Activated naive CD4-positive, alpha-beta T cell treated with anti-CD3 and anti-CD28 coated beads, Interleukin-2, amount 50 U/mL, for 24 hours (primary cell): ENCODE data around the gene CHST2.
A peak's percentile ranks its signal among the peaks of the same experiment; 100 is the strongest.

Experiments
- H3K27ac Mint-ChIP-seq: one replicate; pipeline ENCODE4 v1.8.0; 2021; ENCODE audit warnings: mild to moderate bottlenecking, mixed read lengths
- H3K27me3 Mint-ChIP-seq: one replicate; pipeline ENCODE4 v1.8.0; 2021; ENCODE audit warnings: mixed read lengths
- H3K36me3 Mint-ChIP-seq: one replicate; pipeline ENCODE4 v1.8.0; 2021; ENCODE audit warnings: mixed read lengths
- H3K4me1 Mint-ChIP-seq: one replicate; pipeline ENCODE4 v1.8.0; 2021; ENCODE audit warnings: mixed read lengths
- H3K4me3 Mint-ChIP-seq: one replicate; pipeline ENCODE4 v1.8.0; 2021; ENCODE audit warnings: mild to moderate bottlenecking, mixed read lengths
- H3K9me3 Mint-ChIP-seq: one replicate; pipeline ENCODE4 v1.8.0; 2021; ENCODE audit warnings: mixed read lengths

Gene CHST2

DNA sequence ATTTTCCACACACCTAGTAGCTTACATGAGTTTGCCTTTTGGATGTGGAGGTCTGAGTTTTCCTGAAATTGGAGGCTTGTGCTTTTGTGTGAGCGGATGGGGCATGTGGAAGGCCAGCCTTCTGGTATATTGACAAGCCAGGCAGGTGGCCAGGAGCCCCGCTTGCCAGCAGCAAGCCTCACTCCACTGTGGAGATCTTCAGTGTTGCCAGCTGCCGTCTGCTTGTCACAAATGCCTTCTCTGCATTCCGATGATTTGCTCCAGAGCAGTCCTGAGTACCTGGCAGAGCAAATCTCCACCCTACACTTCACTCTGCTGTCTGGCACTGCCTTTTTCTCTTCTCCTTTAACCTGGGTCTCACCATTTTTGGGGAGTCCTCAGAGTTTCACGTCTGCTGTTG, 29.1 kb upstream of the CHST2 start:
- H3K4me1 Mint-ChIP-seq = peaks cover 4% of the 10 kb centered on the region
- no peaks in the 10 kb centered on the region for H3K36me3 Mint-ChIP-seq
- no peak overlapping the region for H3K4me3 Mint-ChIP-seq
- H3K27me3 Mint-ChIP-seq = no peaks in the 10 kb centered on the region
- H3K27ac Mint-ChIP-seq = no peak overlapping the region
- H3K9me3 Mint-ChIP-seq = no peaks in the 10 kb centered on the region

DNA sequence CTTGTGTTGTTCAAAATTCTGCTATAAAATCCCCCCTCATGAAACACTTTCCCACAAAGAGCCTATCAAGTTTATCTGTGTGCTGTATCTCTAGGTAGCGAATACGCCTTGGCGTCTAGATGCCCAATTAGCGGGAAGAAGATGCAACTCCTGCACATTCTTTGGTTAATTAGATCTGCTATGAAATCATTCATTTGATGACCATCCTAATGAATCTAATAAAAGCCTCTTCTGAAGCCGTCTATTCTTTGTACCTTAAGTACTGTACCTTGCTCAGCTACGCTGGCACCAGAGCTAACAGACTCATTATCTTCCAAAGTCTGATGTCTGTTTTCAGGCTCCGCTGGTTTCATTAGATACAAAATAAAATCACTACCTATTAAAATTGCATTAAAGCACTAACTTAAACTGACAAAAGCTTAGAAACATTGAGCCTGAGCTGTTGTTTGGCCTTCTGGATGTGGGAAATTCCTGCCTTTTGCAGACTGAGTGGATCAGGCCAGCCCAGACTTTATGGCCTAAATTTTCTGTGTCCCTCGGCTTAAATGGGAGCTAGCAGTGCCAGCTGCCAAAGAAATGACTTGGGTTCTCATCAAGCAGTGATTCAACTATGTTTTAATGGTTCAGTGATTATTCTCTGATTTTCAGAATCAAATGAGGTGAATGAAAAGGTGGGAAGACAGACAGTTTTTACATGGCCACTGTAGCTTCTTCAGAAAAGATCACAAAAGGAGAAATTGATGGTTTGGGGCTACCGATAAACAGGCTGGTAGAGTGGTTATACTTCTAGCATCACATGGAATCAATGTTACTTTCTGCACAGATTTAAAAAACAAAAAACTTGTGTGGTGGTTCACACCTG, 28.4 kb upstream of the CHST2 start:
- Mint-ChIP-seq H3K9me3 (no peaks in the 10 kb centered on the region), H3K27ac (no peak overlapping the region), H3K27me3 (no peaks in the 10 kb centered on the region), H3K36me3 (no peaks in the 10 kb centered on the region), H3K4me1 (peaks cover 4% of the 10 kb centered on the region), H3K4me3 (no peak overlapping the region)

DNA sequence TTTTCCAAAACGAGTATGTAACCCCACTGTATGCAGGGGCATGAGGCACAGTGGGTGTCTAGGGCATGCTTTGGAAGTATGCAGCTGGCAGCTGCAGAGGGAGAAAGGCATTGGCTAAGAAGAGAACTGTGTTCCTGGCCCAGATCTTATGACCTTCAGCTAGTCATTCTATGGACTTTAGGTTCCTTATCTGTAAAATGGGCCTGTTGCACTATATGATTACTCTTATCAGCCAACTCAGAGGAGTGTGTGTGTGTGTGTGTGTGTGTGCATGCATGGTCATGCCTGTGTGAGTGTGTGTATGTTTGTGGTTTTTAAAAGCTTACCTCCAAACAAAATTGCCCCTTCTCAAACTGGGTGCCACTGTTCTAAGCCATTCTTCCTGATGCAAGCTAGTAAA, 27.4 kb upstream of the CHST2 start:
- Mint-ChIP-seq H3K27me3 (no peaks in the 10 kb centered on the region), H3K36me3 (no peaks in the 10 kb centered on the region), H3K27ac (no peak overlapping the region)

DNA sequence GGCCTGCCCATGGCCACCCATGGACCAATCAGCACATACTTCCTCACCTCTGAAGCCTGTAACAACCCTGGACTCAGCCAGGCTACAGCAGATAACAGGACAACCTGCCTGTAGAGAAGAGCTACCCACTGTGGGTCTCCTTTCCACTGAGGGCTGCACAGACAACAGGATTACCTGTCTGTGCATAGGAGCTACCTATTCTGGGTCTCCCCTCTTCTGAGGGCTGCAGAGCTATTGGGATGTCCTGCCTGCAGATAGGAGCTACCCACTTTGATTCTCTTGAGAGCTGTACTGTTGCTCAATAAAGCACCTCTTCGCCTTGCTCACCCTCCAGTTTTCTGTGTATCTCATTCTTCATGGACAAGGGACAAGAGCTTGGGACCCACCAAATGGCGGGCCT, 23.8 kb upstream of the CHST2 start:
- Mint-ChIP-seq H3K9me3 (no peaks in the 10 kb centered on the region), H3K27ac (no peak overlapping the region), H3K4me3 (no peak overlapping the region), H3K4me1 (no peaks in the 10 kb centered on the region), H3K36me3 (no peaks in the 10 kb centered on the region), H3K27me3 (no peaks in the 10 kb centered on the region)

More for the DNA sequence above, 27.4 kb upstream of the CHST2 start:
- peaks cover 4% of the 10 kb centered on the region for H3K4me1 Mint-ChIP-seq
- H3K9me3 Mint-ChIP-seq = no peaks in the 10 kb centered on the region
- H3K4me3 Mint-ChIP-seq = no peak overlapping the region

DNA sequence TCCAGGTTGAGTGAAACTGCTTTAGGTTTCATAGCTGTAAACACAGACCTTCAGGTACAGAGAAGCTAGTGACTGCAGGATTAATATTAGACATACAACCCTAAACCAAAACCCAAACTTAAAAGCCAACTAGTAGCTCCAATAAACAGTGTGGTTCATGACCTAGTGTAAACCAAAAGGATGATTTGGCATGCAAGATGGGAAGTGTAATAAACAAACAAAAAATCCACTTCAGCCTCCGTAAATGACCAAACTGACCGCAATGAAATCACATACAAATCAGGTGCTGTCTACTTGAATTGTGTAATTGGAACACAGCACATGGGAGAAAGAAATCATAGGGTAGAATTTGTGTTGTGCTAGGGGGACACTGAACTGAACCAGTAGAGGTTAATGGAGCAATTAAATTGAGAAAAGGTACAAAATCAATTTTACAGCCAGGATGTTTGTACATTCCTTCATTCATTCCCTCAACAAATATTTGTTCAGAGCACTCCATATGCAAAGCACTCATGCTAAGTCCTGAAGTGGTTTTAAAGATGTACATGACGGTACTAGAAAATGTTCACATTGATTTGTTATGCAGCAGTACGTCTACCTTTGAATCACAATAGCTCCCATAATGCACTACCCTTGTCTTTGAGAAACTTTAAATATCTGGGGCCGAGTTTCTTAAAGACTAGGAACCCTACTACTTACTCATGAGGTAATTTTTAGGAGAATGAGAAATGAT, 21.4 kb upstream of the CHST2 start:
- H3K27ac Mint-ChIP-seq = no peak overlapping the region
- no peaks in the 10 kb centered on the region for H3K4me1 Mint-ChIP-seq
- no peak overlapping the region for H3K4me3 Mint-ChIP-seq
- no peaks in the 10 kb centered on the region for H3K36me3 Mint-ChIP-seq
- no peaks in the 10 kb centered on the region for H3K27me3 Mint-ChIP-seq
- H3K9me3 Mint-ChIP-seq = no peaks in the 10 kb centered on the region

DNA sequence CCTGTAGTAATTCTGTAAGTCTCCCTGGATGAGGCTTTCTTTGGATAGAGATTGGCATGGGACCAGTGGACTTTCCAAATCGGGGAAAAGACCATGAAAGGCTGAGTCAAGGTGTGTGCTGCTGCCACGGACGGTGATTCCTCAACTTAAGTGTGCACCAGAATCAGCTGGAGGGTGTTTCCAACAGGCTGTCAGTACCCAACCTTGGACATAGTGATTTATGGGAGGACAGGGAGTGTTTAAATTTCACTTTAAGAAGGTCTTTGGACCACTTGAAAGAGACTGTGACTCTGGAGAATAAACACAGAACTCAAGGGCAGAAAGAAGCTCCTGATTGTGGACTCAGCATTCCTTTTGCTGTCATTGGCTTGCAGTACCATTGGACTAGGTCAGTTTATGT, 20.4 kb upstream of the CHST2 start:
- Mint-ChIP-seq H3K27ac (no peak overlapping the region), H3K4me1 (no peaks in the 10 kb centered on the region), H3K36me3 (peaks cover under 1% of the 10 kb centered on the region), H3K27me3 (no peaks in the 10 kb centered on the region), H3K4me3 (no peak overlapping the region), H3K9me3 (no peaks in the 10 kb centered on the region)

DNA sequence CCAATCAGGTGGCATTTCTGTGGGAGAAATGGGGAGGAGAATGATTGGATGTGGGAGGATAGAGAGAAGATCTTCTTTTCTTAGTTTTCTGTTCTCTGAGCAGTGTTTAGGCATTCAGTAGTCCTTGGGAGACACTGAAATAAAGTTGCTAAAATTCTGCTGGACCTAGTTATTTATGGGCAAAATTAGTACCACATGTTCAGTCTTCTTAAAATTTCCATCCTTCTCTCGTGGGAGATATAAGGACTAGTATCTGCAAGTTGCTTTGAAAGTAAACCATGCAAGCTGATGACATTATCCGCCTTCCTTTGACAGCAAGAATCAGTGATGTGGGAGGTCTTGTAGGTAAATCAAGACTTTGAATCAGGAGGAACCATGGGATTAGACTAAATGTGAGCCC, 19.9 kb upstream of the CHST2 start:
- Mint-ChIP-seq H3K9me3 (peaks cover 4% of the 10 kb centered on the region), H3K27me3 (no peaks in the 10 kb centered on the region), H3K27ac (no peak overlapping the region), H3K4me3 (no peak overlapping the region), H3K4me1 (no peaks in the 10 kb centered on the region), H3K36me3 (peaks cover 4% of the 10 kb centered on the region)

DNA sequence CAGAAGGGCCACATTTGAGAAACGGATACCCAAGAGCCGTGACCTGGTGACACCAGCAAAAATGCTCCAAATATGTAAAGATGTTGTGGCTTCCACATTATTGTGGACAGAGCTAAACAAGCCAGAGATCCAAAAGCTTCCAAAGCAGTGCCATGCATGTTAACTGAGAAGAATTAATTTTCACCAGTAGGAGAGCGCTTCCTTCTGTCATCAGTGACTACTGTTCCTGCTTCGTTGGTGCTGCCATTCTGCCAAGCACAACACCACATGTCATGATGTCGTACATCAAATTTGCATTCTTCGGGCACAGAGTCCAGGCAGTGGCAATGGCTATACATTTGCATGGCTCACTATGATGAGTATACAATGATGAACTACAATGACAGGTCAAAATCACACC, 19.1 kb upstream of the CHST2 start:
- H3K27ac Mint-ChIP-seq = no peak overlapping the region
- no peak overlapping the region for H3K4me3 Mint-ChIP-seq
- peaks cover 7% of the 10 kb centered on the region for H3K9me3 Mint-ChIP-seq

DNA sequence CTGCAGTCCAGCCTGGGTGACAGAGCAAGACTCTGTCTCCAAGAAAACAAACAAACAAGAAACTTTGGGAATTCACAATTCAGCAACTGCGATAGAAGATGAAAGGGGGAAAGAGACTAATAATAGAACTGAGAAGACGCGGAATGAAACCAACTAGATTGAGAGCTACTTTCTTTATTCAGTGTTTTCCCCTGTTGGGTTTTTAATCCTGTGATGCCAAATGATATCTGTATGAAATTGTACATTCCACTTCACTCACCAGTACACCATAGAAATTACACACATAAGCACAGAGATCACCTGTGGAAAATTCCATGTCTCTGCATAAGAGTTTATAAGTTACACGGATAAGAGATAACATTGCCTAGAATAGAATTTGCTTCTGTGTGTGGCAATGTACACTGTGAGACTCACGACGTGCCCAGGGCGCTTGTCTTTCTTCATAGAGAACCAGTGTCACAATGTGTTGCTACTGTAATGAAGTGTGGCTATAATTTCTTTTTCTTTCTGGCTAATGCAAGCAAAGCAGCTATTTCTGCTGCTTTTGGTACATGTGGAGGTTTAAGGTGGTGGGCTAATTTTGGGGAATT, 17.7 kb upstream of the CHST2 start:
- no peak overlapping the region for H3K27ac Mint-ChIP-seq
- peaks cover 15% of the 10 kb centered on the region for H3K9me3 Mint-ChIP-seq

More for the DNA sequence above, 19.1 kb upstream of the CHST2 start:
- no peaks in the 10 kb centered on the region for H3K4me1 Mint-ChIP-seq
- no peaks in the 10 kb centered on the region for H3K27me3 Mint-ChIP-seq
- H3K36me3 Mint-ChIP-seq = peaks cover 6% of the 10 kb centered on the region

DNA sequence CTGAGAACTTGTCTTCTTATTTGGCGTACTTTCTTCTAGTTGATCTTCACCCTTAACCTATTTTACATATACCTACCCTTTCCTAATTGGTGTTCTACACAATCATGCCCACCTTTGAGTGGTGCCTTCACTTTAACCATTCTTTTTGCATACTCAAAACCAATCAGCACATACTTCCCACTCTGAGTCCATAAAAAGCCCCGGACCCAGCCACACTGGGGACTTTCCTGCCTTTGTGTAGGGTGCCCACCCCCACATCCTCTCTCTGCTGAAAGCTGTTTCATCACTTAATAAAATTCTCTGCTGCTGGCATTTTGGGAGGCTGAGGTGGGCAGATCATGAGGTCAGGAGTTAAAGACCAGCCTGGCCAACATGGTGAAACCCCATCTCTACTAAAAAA, 15.9 kb upstream of the CHST2 start:
- H3K27ac Mint-ChIP-seq = no peak overlapping the region
- H3K27me3 Mint-ChIP-seq = no peaks in the 10 kb centered on the region
- peaks cover 13% of the 10 kb centered on the region for H3K36me3 Mint-ChIP-seq
- H3K4me1 Mint-ChIP-seq = no peaks in the 10 kb centered on the region
- no peak overlapping the region for H3K4me3 Mint-ChIP-seq
- peaks cover 15% of the 10 kb centered on the region for H3K9me3 Mint-ChIP-seq

More for the DNA sequence above, 17.7 kb upstream of the CHST2 start:
- Mint-ChIP-seq H3K4me3 (no peak overlapping the region), H3K27me3 (no peaks in the 10 kb centered on the region), H3K4me1 (no peaks in the 10 kb centered on the region), H3K36me3 (peaks cover 13% of the 10 kb centered on the region)

DNA sequence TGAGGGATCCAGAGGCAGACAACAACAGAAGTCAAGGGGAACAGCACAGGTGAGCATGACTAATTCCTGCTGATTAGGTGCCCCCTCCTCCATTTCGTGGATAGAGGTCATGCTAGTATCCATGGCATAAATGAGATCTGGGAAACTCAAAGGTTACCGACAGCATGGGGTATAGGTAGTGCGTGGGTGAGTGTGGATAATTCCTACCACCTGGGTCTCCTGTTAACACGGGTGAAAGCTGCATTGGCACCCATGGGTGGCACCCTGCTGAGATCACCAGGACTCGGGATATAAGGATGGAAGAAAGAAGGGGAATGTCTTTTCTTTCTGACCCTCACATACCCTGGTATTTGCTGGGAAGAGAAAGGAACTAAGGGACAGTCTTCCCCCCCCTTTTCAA, 14.4 kb upstream of the CHST2 start:
- no peaks in the 10 kb centered on the region for H3K27me3 Mint-ChIP-seq
- peaks cover 15% of the 10 kb centered on the region for H3K9me3 Mint-ChIP-seq
- no peak overlapping the region for H3K27ac Mint-ChIP-seq
- H3K4me3 Mint-ChIP-seq = no peak overlapping the region
- no peaks in the 10 kb centered on the region for H3K4me1 Mint-ChIP-seq
- H3K36me3 Mint-ChIP-seq = peaks cover 13% of the 10 kb centered on the region

DNA sequence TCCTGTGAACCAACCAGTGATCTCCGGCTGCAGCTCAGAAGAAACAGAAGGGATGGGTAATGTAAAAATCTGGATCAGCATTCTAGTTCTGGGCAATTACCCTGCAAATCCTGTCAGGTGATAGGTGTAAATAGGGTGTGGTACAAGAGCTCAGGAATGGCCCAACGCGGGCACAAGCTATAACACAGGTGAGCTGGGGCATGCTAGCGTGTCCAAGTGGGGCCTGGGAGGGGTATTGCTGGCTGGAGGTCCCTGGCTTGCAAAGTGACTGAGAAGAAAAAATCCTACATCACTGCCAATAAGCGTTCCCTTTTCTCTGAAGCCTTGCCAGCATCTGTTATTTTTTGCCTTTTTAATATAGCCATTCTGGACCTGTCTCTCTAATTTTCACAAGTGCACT, 9.7 kb upstream of the CHST2 start:
- H3K27me3 Mint-ChIP-seq = no peaks in the 10 kb centered on the region
- H3K36me3 Mint-ChIP-seq = peaks cover 8% of the 10 kb centered on the region
- peaks cover 9% of the 10 kb centered on the region for H3K9me3 Mint-ChIP-seq
- H3K27ac Mint-ChIP-seq = no peak overlapping the region
- no peak overlapping the region for H3K4me3 Mint-ChIP-seq
- H3K4me1 Mint-ChIP-seq = no peaks in the 10 kb centered on the region

DNA sequence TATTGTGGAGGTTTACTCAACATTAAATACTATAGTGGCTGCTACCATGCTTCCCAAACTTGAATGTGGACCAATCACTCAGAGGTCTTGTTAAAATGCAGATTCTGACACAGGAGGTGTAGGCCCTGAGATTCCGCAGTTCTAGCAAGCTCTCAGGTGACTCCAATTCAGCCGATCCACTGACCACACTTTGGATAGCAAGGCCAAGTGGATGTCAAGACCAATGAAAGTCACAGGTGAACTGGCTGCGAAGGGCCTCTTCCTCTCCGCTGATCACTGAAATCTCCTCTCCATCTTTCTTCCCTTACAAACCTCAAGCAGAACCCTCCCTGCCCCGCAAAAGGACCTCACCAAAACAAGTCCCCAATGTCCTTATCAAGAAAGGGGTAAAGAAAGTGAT, 9.2 kb upstream of the CHST2 start:
- H3K27me3 Mint-ChIP-seq = no peaks in the 10 kb centered on the region
- H3K4me1 Mint-ChIP-seq = no peaks in the 10 kb centered on the region
- peaks cover 8% of the 10 kb centered on the region for H3K9me3 Mint-ChIP-seq
- H3K36me3 Mint-ChIP-seq = peaks cover 8% of the 10 kb centered on the region
- no peak overlapping the region for H3K27ac Mint-ChIP-seq
- H3K4me3 Mint-ChIP-seq = no peak overlapping the region

DNA sequence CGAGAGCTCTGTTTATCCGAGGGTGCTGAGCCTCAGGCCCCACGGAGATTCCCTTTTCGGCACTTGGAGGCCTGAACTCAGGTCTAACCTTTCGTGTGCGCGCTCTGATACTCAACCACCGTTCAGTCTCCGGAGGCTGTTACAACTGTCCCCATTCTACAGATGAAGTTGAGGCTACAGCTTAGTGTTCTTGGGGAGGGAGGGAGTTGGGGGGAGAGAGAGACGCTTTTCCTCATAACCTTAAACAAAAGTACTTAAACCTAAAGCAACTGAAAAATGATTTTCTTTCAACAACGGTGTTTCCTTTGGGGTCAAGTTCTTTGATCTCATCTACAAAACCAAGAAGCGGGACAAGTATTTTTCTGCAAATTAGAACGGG, 952 bp upstream of the CHST2 start:
- Mint-ChIP-seq H3K9me3 (no peaks in the 10 kb centered on the region), H3K4me1 (peaks cover 30% of the 10 kb centered on the region), H3K27ac (peak overlapping the region; percentile 70), H3K4me3 (peak overlapping the region; percentile 91), H3K27me3 (no peaks in the 10 kb centered on the region), H3K36me3 (peaks cover 2% of the 10 kb centered on the region)

DNA sequence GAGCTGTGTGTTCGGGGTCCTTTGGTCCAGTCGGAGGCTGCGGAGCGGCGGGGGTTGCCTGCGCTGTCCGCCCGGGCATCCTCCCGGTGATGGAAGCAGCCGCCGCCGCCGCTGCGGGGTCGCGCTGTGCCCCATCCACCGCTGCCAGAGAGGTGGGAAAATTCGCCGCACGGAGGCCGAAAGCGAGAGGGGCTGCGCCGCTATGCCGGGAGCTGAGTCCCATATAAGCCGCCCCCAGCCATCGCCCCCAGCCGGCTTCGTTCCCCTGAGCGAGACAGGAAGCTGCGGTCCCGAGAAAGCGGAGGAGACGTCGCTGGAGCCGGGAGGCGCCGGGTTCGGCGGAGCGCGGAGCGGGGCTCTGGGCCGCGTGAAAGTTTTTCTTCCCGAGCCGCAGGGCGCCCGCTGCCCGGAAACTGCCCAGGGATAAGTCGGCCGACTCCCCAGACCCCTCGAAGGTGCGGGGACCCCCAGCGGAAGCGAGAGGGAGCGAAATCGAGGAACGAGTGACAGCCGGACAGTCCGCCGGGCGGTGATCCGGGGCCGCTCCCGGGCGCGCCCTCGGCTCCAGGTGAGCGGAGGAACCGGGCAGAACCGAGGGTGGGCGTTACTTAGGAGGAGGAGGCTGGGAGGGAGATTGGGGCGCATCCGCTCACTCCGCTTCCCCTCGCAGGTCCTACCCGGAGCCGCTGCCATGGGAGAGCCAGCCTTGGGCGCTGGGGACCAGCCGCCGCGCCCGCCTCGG, 574 bp downstream of the CHST2 start:
- Mint-ChIP-seq H3K27ac (peak overlapping the region; percentile 23), H3K27me3 (no peaks in the 10 kb centered on the region), H3K4me3 (peak overlapping the region; percentile 88), H3K4me1 (peaks cover 42% of the 10 kb centered on the region), H3K36me3 (peaks cover 2% of the 10 kb centered on the region), H3K9me3 (no peaks in the 10 kb centered on the region)
